Fibroblast of lung (primary cell): ENCODE results near the gene GSG1L.

ENCODE experiments used
- EZH2 ChIP-seq: IDR thresholded peaks from 2 replicates; pipeline ENCODE4 v1.5.1; 2012; ENCODE audit warnings: low read length, control low read depth, mild to moderate bottlenecking; ENCODE audit errors: missing control alignments
- TF ChIP-seq, protein P1 (sequence below), 2 donors: IDR thresholded peaks in 1 of 2; conservative IDR thresholded peaks in 1 of 2; 1 replicate in 1 of 2; 2 replicates in 1 of 2; pipeline ENCODE4 v1.5.1; 2011 to 2012; ENCODE audit warnings: low read length in 2 of 2, control low read depth in 1 of 2, inconsistent platforms in 1 of 2, low read depth in 1 of 2, mild to moderate bottlenecking in 1 of 2

- TF ChIP-seq, protein P1, sequence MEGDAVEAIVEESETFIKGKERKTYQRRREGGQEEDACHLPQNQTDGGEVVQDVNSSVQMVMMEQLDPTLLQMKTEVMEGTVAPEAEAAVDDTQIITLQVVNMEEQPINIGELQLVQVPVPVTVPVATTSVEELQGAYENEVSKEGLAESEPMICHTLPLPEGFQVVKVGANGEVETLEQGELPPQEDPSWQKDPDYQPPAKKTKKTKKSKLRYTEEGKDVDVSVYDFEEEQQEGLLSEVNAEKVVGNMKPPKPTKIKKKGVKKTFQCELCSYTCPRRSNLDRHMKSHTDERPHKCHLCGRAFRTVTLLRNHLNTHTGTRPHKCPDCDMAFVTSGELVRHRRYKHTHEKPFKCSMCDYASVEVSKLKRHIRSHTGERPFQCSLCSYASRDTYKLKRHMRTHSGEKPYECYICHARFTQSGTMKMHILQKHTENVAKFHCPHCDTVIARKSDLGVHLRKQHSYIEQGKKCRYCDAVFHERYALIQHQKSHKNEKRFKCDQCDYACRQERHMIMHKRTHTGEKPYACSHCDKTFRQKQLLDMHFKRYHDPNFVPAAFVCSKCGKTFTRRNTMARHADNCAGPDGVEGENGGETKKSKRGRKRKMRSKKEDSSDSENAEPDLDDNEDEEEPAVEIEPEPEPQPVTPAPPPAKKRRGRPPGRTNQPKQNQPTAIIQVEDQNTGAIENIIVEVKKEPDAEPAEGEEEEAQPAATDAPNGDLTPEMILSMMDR (conservative IDR thresholded peaks at IDR 0.05 in 1 of 2, IDR thresholded peaks at IDR 0.05 in 1 of 2; ENCODE audit: low read depth in 1 of 2, low read length in 2 of 2) = peak in 1 of 2 donors; percentile 19
- TF ChIP-seq EZH2 = no peak
Measured at GRCh38 chr16:28090646-28091377, 27.3 kb upstream of the GSG1L start.
